Hindlimb muscle (tissue), 1 donor: ENCODE measurements around the gene APOC1. TPM values are rescaled to one million over a fixed set of nuclear protein-coding genes. Genes with fewer than 3 reads are reported as not detected.
"Not testable (repeated sequence)": the region's sequence is repeated elsewhere in the genome, so short reads cannot be mapped to it uniquely, and the experiment has no call there.

Source experiments
- DNase-seq: peaks from one replicate; pipeline ENCODE4 v3.0.0-alpha.2; 2013
- polyA plus RNA-seq: library from polyadenylated mRNA; unstranded; fragments of 120-200 nt; gene quantifications from one replicate; pipeline ENCODE4 v1.2.1, GENCODE V29; 2013; ENCODE audit not compliant: insufficient read length

The APOC1 gene
- polyA plus RNA-seq, 1 donor, result 25.3 TPM

GRCh38 chr19:44890366-44891015 is 23.9 kb upstream of the APOC1 start:
- DNase-seq, result peak; percentile 100

DNA sequence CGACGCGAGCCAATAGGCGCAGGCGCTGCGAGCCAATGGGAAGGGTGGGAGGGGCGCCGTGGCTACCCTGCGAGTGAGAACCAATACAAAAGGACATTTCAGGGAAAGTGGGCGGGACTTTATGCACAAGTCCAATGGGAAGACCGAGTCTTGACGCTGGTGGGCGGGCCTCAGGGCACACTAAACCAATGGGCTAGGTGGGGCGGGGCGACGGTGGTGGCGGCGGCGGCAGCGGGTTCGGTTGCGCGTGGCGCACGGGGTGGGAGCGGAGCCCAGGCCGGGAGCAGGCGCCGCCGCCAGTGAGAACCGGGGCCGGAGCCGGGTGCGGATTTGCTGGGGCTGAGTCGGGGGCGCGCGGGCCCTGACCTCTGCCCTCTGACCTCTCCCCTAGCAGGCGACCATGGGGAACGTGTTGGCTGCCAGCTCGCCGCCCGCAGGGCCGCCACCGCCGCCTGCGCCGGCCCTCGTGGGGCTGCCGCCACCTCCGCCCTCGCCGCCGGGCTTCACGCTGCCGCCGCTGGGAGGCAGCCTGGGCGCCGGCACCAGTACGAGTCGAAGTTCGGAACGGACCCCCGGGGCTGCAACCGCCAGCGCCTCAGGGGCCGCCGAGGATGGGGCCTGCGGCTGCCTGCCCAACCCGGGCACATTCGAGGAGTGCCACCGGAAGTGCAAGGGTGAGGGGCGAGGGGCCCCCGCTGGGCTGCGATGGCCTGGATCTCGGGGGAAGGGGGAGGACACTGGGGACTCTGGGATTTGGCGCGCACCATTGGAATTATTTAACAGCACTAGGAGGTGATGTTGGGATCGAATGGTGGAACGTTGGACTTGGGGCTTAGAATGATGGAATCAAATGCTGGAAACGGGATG is 23.2 kb upstream of the APOC1 start, which contains the start of gene TOMM40:
TSS of gene TOMM40 (plus strand) at position 239 of the 867 bp plus-strand sequence. CDS start at position 401, 162 bp downstream.
- no peak for DNase-seq

DNA sequence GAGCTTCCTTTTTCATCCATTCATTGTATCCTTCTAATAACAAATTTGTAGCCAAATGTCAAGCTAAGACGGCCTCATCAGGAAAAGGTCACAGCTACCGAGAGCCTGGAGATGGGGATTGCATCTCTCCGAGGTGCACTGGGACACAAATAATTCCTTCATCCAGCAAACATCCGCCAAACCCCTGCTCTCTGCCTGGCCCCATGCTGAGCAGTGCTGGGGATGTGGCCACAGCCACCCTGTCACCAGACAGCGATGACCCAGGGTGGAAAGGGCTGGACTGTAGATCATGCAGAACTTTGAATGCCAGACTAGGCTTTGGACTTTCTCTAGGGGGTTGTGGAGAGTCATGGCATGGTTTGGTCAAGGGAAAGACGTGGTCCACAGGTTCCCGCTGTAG is 21.5 kb upstream of the APOC1 start:
- no peak for DNase-seq

DNA sequence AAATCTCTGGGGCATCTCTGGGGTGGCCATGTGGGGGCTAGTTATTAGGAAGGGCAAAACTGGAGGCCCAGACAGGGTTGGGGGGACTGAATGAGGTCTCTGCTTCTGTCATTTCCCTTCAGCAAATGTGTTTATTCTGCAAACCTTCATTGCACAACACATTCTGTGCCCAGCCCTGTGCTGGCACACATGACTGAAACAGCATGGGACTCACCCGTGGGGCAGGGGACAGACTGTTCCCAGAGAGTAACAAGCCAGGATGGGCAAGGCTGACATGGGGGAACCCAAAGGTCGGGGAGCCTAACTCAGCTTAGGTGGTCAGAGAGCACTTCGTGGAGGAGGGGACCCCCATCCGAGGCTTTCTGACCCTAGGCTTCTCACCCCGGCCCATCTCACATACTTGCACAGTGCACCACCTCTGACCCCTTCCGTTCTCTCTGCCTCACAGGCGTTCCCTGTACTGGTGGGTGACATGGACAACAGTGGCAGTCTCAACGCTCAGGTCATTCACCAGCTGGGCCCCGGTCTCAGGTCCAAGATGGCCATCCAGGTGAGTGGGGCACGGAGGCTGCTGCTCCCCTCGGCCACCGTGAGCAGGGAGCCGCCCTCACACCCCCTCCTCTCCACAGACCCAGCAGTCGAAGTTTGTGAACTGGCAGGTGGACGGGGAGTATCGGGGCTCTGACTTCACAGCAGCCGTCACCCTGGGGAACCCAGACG is 20.9 kb upstream of the APOC1 start:
- DNase-seq, result no peak

GRCh38 chr19:44894052-44894400 is 20.4 kb upstream of the APOC1 start:
- DNase-seq, result no peak

GRCh38 chr19:44894946-44895345 is 19.5 kb upstream of the APOC1 start:
- DNase-seq, result no peak

DNA sequence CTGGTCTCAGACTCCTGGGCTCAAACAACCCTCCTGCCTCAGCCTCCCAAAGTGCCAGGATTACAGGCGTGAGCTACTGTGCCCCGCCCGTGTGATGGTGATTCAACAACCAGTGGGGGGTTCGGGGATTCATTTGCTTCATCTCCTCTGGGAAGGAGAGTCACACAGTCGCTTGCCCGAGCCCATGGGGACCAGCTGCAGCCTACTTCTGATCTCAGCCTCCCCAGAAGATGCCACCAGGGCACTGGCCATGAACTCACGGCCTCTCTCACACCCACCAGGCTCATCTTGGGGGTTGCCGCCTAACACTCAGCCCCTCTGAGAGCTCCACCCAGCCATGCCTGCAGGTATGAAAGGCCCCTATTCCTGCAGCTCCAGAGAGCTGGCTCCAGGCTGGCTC is 16.6 kb upstream of the APOC1 start:
- no peak for DNase-seq

- DNase-seq, result no peak
Measured at GRCh38 chr19:44900328-44901244, 13.8 kb upstream of the APOC1 start.

DNA sequence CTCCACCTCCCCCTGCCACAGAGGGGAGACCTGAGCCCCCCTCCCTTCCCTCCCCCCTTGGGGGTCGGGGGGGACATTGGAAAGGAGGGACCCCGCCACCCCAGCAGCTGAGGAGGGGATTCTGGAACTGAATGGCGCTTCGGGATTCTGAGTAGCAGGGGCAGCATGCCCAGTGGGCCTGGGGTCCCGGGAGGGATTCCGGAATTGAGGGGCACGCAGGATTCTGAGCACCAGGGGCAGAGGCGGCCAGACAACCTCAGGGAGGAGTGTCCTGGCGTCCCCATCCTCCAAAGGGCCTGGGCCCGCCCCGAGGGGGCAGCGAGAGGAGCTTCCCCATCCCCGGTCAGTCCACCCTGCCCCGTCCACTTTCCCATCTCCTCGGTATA is 11.2 kb upstream of the APOC1 start:
- no peak for DNase-seq

DNA sequence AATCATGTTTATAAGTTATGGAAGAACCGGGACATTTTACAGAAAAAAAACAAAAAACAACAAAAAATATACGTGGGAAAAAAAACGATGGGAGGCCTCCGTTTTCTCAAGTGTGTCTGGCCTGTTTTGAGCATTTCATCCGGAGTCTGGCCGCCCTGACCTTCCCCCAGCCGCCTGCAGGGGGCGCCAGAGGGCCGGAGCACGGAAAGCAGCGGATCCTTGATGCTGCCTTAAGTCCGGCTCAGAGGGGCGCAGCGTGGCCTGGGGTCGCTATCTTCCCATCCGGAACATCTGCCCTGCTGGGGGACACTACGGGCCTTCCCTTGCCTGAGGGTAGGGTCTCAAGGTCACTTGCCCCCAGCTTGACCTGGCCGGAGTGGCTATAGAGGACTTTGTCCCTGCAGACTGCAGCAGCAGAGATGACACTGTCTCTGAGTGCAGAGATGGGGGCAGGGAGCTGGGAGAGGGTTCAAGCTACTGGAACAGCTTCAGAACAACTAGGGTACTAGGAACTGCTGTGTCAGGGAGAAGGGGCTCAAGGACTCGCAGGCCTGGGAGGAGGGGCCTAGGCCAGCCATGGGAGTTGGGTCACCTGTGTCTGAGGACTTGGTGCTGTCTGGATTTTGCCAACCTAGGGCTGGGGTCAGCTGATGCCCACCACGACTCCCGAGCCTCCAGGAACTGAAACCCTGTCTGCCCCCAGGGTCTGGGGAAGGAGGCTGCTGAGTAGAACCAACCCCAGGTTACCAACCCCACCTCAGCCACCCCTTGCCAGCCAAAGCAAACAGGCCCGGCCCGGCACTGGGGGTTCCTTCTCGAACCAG is 10.6 kb upstream of the APOC1 start:
- DNase-seq, result peak; percentile 77

DNA sequence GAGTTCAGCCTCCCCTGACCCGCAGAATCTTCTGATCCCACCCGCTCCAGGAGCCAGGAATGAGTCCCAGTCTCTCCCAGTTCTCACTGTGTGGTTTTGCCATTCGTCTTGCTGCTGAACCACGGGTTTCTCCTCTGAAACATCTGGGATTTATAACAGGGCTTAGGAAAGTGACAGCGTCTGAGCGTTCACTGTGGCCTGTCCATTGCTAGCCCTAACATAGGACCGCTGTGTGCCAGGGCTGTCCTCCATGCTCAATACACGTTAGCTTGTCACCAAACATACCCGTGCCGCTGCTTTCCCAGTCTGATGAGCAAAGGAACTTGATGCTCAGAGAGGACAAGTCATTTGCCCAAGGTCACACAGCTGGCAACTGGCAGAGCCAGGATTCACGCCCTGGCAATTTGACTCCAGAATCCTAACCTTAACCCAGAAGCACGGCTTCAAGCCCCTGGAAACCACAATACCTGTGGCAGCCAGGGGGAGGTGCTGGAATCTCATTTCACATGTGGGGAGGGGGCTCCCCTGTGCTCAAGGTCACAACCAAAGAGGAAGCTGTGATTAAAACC is 9.9 kb upstream of the APOC1 start:
- no peak for DNase-seq

GRCh38 chr19:44905437-44906160 is 8.8 kb upstream of the APOC1 start, which contains the start of gene APOE:
Gene APOE, plus strand, starts transcription at chr19:44905796. Its CDS starts 829 bp downstream, at chr19:44906625.
- DNase-seq, result no peak

DNA sequence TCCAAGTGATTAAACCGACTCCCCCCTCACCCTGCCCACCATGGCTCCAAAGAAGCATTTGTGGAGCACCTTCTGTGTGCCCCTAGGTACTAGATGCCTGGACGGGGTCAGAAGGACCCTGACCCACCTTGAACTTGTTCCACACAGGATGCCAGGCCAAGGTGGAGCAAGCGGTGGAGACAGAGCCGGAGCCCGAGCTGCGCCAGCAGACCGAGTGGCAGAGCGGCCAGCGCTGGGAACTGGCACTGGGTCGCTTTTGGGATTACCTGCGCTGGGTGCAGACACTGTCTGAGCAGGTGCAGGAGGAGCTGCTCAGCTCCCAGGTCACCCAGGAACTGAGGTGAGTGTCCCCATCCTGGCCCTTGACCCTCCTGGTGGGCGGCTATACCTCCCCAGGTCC is 6.8 kb upstream of the APOC1 start:
- DNase-seq, result no peak

DNA sequence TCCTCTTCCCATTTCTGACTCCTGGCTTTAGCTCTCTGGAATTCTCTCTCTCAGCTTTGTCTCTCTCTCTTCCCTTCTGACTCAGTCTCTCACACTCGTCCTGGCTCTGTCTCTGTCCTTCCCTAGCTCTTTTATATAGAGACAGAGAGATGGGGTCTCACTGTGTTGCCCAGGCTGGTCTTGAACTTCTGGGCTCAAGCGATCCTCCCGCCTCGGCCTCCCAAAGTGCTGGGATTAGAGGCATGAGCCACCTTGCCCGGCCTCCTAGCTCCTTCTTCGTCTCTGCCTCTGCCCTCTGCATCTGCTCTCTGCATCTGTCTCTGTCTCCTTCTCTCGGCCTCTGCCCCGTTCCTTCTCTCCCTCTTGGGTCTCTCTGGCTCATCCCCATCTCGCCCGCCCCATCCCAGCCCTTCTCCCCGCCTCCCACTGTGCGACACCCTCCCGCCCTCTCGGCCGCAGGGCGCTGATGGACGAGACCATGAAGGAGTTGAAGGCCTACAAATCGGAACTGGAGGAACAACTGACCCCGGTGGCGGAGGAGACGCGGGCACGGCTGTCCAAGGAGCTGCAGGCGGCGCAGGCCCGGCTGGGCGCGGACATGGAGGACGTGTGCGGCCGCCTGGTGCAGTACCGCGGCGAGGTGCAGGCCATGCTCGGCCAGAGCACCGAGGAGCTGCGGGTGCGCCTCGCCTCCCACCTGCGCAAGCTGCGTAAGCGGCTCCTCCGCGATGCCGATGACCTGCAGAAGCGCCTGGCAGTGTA is 6.2 kb upstream of the APOC1 start:
- no peak for DNase-seq

DNA sequence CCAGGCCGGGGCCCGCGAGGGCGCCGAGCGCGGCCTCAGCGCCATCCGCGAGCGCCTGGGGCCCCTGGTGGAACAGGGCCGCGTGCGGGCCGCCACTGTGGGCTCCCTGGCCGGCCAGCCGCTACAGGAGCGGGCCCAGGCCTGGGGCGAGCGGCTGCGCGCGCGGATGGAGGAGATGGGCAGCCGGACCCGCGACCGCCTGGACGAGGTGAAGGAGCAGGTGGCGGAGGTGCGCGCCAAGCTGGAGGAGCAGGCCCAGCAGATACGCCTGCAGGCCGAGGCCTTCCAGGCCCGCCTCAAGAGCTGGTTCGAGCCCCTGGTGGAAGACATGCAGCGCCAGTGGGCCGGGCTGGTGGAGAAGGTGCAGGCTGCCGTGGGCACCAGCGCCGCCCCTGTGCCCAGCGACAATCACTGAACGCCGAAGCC is 5.6 kb upstream of the APOC1 start:
- no peak for DNase-seq

DNA sequence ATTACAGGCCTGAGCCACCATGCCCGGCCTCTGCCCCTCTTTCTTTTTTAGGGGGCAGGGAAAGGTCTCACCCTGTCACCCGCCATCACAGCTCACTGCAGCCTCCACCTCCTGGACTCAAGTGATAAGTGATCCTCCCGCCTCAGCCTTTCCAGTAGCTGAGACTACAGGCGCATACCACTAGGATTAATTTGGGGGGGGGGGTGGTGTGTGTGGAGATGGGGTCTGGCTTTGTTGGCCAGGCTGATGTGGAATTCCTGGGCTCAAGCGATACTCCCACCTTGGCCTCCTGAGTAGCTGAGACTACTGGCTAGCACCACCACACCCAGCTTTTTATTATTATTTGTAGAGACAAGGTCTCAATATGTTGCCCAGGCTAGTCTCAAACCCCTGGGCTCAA is 4.6 kb upstream of the APOC1 start:
- DNase-seq, result no peak

- DNase-seq, result not testable (repeated sequence)
Measured at GRCh38 chr19:44911896-44912295, 2.5 kb upstream of the APOC1 start.

GRCh38 chr19:44912854-44913253 is 1.6 kb upstream of the APOC1 start:
- DNase-seq, result peak; percentile 52
